Limb (tissue), 2 donors: Measurements from ENCODE around the gene KRT4.
"Not testable (repeated sequence)": the region's sequence is repeated elsewhere in the genome, so short reads cannot be mapped to it uniquely, and the experiment has no call there.

Experiments
- DNase-seq, 2 donors: peaks; one replicate each; pipeline ENCODE4 v3.0.0-alpha.2; 2016; ENCODE audit errors: extremely low spot score in 2 of 2

The KRT4 gene

GRCh38 chr12:52813885-52814709, at the start of gene KRT4:
TSS of gene KRT4 (minus strand) at chr12:52814116. CDS start at chr12:52814058, 58 bp downstream.
- DNase-seq: peak in 1 of 2 donors; percentile 11

GRCh38 chr12:52862023-52862422, 48.1 kb upstream of the KRT4 start:
- no peak for DNase-seq

GRCh38 chr12:52861511-52861910, 47.6 kb upstream of the KRT4 start:
- no peak for DNase-seq

- DNase-seq: no peak
Measured at GRCh38 chr12:52860102-52860823, 46.3 kb upstream of the KRT4 start.

- DNase-seq: no peak
Measured at GRCh38 chr12:52857500-52857899, 43.6 kb upstream of the KRT4 start.

- DNase-seq: no peak
Measured at GRCh38 chr12:52856787-52857186, 42.9 kb upstream of the KRT4 start.

GRCh38 chr12:52856077-52856476, 42.2 kb upstream of the KRT4 start:
- not testable (repeated sequence) for DNase-seq

GRCh38 chr12:52851787-52852186, 37.9 kb upstream of the KRT4 start:
- no peak for DNase-seq

- no peak for DNase-seq
Measured at GRCh38 chr12:52850681-52851080, 36.8 kb upstream of the KRT4 start.

GRCh38 chr12:52849511-52849910, 35.6 kb upstream of the KRT4 start:
- no peak for DNase-seq

GRCh38 chr12:52848661-52849255, 34.8 kb upstream of the KRT4 start, which contains the start of gene KRT78:
TSS of gene KRT78 (minus strand) at chr12:52848994. CDS start at chr12:52848930, 64 bp downstream.
- DNase-seq: no peak

GRCh38 chr12:52847335-52848102, 33.6 kb upstream of the KRT4 start:
- DNase-seq: no peak

GRCh38 chr12:52846356-52846970, 32.5 kb upstream of the KRT4 start:
- DNase-seq: no peak

GRCh38 chr12:52845946-52846345, 32.0 kb upstream of the KRT4 start:
- no peak for DNase-seq

GRCh38 chr12:52844386-52844785, 30.5 kb upstream of the KRT4 start:
- no peak for DNase-seq

GRCh38 chr12:52839436-52840105, 25.7 kb upstream of the KRT4 start:
- DNase-seq: no peak

- no peak for DNase-seq
Measured at GRCh38 chr12:52838609-52839435, 24.9 kb upstream of the KRT4 start.

- no peak for DNase-seq
Measured at GRCh38 chr12:52837781-52838608, 24.1 kb upstream of the KRT4 start.

- no peak for DNase-seq
Measured at GRCh38 chr12:52837413-52837741, 23.5 kb upstream of the KRT4 start.
